Posterior vena cava (tissue), 2 donors: ENCODE measurements around the gene HOXA2. TPM values are rescaled to one million over a fixed set of nuclear protein-coding genes. Genes with fewer than 3 reads are reported as not detected.

ENCODE experiments used
- DNase-seq: peaks from one replicate; pipeline ENCODE4 v3.0.0-alpha.2; 2020; ENCODE audit warnings: low spot score
- intact Hi-C, 2 donors: fragments of 100-400 bp; cut with DNase I; formaldehyde crosslinking; loops; one replicate each; pipeline versions ENCODE4 v1.14.1 to v1.14.2; 2022 to 2023
- total RNA-seq, 2 donors: library from RNA; stranded (reverse); fragmentation: NEBNext Ultra II Directional; extraction: Animal tissue kit (Norgen Biotek cat#: 25700); gene quantifications; one replicate each; pipeline ENCODE4 v1.2.1, GENCODE V29; 2021
- donor health status: DM: yes; HTN: yes; CAD: no.
- donor health status: DM: yes; HTN: yes; CAD: no.

The HOXA2 gene
- total RNA-seq, 2 donors from 2014 or later = 1.3 to 2.0 TPM

DNA sequence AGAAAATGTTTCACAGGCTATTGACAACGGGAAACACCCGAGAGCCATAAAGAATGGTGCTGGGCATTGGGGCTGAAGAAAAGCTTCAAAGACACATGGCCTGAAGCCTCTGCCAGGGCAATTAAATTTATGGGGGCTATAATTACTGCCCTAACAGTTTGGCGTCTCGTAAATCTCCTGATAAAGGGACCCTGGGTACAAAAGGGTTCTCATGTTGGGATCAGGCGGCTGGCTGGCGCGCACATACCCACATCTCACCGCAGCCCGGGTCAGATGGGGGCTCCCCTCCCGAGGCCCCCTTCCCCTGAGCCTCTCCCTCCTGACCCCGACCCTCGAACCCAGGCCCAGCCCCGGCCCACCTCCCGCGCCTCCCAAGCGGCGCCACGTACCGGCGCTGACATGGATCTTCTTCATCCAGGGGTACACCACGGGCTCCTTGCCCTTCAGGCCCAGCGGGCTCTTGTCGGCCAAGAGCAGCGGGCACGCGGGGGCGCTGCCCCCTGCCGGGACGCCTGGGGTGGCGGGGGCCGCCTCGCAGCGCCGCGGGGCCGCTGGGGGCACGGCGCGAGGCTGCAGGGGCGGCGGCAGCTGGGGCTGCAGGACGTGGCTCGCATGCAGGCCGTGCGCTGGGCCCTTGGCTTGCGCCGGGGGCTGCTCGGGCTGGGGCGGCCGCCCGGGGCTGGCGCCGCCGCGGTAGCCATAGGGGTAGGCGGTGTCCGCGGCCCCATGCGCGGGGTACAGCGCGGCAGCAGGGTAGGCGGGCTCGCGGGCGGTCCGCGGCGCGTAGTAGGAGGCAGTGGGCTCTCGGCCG, 27.5 kb upstream of the HOXA2 start:
- no peak for DNase-seq
- intact Hi-C loops = loop anchor here in 1 of 2 donors (10.0 kb wide), 1 partner anchor 95 kb away; no protein-coding TSS in a partner anchor

DNA sequence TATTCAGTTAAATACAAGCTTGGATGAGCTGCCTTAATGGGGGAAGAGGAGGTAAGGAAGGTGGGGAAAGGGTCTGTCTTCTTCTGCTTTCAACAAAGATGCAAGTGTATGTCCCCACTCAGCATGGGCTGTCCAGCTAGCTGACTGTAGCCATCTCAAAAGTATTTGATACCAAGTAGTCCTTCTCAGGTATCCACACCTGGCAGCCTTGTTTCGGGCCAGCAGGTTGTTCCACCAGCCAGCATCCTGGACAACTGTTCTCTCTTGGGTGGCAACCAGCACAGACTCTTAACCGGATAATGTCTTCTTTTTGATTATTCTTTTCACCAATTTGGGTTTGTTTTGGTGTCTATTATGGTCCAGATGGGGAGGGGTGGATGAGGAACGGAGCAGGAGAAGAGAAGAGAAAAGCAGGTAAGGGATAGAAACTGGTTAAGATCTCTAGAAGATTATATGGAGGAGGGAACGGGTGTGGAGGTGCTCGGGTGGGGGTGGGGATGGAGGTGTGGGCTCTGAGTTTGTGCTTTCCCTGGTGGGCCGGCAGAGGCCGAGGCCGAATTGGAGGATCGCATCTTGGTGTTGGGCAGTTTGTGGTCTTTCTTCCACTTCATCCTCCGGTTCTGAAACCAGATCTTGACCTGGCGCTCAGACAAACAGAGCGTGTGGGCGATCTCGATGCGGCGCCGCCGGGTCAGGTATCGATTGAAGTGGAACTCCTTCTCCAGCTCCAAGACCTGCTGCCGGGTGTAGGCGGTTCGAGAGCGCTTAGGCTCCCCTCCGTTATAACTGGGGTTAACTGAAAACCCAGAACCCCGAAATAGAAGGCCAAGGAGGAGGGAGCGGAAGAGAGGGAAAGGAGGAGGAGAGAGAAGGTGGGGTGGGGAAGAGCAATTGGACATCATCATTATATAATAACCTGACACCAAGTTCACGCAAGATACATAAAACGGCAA, 26.6 kb upstream of the HOXA2 start:
- intact Hi-C loops = loop anchor here in 1 of 2 donors (10.0 kb wide), 1 partner anchor 94 kb away; no protein-coding TSS in a partner anchor
- no peak for DNase-seq

DNA sequence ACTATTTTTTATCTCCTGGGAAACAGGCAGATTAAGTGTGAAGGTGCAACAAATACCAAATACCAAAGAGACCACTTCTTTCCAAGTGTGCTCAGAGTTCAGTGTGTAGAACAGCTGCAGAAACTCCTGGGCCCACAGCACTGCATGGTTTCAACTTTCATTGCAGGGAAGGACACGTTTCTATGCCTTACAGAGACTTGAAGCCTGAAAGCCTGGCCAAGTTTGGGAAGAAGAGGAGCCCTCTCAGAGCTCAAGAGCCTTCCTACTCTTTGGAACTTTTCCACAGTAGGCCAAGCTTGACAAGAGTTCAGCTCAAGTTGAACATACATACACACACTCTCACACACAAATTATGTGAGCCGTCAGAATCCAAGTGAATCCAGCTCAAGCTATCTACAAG, 25.6 kb upstream of the HOXA2 start:
- intact Hi-C loops = loop anchor here in 1 of 2 donors (10.0 kb wide), 1 partner anchor 93 kb away; no protein-coding TSS in a partner anchor
- no peak for DNase-seq

DNA sequence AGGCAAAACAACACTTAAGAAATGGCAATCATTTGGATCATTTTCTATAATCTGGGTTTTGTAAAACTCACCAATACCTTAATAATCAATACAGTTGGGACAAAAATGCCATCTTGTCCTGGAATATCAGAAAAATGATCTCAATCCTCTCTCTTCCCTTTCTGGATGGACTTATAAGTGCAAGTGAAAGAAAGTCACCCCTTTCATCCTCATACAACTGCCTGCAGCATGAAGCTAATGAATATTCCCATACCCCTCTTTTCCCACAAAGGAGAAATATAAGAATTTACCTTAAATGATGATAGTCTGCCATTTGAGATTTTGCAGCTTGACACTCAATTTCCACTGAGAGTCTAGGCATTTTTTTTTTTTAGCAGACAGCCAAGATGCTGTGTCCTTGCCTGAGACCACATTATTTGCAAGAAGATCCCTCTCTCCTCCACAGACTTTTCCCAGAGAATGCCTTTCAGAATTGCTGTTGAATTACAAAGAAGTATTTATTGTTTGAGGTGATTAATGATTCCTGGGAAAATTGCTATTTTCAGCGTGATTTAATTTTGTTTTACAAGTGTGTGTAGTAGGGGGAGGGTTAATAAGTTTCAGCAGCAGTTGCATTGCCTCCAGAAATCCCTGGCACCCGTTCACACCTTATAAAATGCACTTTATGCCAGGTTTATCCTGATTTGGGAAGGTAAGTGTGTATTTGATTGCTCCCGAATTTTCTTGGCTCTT, 24.3 kb upstream of the HOXA2 start:
- DNase-seq = no peak
- intact Hi-C loops = loop anchor here in 1 of 2 donors (10.0 kb wide), 1 partner anchor 92 kb away; no protein-coding TSS in a partner anchor

DNA sequence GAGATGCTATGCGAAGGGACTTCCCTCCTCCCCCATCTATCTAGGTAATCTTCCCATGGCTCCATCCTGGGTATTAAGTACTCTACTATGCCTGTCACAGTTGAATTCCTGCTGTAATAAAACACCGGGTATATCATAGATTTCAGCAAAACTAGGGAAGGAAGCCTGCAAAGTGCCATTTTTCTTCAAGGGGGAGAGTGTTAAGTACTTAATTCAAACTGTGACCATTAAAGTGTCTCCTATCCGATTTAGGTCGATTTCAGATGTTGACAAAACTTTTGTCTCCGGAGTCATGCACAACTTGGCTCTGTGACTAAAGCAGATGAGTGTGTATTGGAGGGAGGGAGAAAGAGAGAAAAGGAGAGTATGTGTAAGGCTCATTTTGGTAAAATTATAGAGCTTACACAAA, 23.5 kb upstream of the HOXA2 start:
- no peak for DNase-seq
- intact Hi-C loops = loop anchor here in 1 of 2 donors (10.0 kb wide), 1 partner anchor 91 kb away; no protein-coding TSS in a partner anchor

DNA sequence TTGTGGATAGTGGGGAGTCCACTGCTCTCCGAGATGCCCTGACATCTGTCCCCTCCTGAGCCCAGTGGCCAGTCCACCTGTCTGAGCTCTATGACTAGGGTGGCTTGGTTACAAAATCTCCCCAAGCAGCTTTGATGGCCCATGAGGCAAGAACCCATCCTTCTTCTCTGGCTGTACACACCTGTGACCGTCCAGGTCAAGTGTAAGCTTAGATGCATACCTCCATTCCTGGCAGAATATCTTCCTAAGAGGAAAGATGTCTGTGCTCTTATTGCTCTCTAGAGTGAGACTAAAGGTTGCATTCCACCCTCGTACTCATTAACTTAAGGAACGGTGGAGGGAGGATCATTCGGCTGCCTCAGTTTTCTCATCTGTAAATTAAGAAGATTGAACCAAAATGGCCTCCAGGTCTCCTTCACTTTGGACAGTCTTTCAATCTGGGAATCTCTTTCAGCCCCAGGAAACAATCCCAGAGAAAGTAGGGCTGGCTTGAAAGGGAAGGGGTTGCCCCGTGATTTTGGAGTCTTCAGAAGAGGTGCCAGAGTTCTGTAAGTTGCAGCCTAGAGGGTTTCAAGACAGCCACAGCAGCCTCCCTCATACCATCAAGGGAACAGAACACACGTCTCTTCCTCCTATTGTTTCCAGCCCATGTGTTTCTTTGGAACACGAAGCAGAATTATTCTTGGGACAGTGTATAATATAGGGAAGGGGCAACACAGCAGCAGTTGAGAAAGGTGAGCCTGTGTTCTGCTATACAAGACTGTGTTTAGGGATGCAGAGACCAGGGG, 22.6 kb upstream of the HOXA2 start:
- no peak for DNase-seq
- intact Hi-C loops = loop anchor here in 1 of 2 donors (10.0 kb wide), 1 partner anchor 90 kb away; no protein-coding TSS in a partner anchor

DNA sequence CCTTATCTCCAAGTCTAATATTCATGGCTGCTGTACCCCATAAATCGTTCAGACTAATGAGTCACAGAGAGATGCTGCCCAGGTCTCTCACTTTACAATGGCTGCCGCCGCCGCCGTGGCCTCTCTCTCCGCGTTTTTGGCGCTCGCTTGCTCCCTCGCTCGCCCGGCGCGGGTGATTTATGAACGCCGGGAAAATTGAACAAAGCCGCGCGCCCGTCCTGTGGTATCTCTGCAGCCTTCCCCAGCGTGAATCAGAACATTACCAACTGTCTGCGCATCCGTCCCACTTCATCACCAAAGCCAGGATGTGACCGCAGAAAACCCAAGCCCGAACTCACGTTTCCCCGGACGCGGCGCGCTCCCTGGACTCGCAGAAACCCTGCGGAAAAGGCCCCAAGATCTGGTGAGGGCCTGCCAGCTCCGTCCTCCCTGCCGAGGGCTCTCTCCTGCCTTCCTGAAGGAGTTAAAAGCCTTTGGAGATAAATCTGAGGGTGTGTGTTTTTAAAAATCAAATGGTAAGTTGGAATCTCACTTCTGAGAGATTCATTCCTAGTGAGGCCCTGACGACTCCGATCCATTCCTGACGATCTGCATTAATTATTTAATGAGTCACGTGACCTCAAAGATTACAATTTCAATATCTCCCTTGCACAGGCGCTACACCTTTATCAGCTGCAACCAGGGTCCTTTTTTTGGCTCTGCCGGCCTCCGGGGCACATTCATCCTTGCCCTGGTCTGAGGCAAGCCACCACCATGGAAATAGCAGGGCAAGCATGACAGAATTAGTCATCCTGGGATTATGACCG, 21.8 kb upstream of the HOXA2 start:
- intact Hi-C loops = loop anchor here in 1 of 2 donors (10.0 kb wide), 1 partner anchor 89 kb away; no protein-coding TSS in a partner anchor
- peak; percentile 96 for DNase-seq

DNA sequence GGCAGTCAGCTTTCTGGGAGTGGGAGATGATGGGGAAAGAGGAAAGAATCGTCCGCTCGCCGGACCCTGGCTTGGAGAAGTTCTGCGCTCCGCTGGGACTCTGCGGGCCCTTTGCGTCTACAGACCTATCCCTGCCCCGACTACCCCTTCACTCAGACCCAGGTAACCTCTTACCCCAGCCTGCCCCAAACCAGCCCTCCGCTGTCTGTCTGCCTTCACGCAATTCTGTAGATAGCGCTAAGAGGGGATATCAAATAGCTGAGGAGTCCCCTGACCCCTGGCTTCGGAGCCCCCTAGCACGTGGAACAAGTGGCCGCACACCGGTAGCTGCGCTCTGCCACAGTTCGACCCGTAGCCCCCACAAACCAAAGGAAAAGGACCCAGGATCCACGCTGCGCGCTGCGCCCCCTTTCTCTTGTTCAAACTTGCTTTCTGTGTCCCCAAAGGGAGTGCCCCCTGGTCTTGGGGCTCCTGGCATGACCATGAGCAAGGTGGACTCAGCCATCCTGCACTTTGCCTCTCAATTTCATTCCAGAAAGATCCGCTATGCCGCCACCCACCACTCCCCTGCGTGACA, 21.1 kb upstream of the HOXA2 start:
- peak; percentile 83 for DNase-seq
- intact Hi-C loops = loop anchor here in 1 of 2 donors (10.0 kb wide), 1 partner anchor 89 kb away; no protein-coding TSS in a partner anchor

DNA sequence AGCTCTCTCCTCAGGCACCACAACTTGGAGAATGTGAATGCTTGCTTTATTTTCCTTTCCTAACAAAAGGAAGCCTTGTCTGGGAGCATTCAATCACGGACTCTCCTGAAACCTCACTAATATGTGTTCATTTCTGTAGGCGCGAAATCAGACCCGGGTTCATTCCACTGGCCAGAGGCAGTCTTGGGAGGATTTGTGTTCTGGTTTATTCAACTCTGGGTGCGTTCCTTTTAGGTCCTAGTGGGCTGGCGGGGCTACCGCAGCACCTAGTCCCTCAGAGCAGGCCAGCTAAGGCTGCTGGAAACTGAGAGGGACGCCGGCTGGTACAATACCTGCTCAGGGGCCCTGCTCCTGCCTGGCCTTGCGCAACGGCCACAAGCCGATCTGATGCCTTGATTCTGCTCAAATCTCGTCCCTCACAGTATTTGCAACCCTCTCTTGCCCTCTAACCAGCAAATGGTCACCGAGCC, 20.6 kb upstream of the HOXA2 start:
- no peak for DNase-seq
- intact Hi-C loops = loop anchor here in 1 of 2 donors (10.0 kb wide), 1 partner anchor 88 kb away; no protein-coding TSS in a partner anchor

DNA sequence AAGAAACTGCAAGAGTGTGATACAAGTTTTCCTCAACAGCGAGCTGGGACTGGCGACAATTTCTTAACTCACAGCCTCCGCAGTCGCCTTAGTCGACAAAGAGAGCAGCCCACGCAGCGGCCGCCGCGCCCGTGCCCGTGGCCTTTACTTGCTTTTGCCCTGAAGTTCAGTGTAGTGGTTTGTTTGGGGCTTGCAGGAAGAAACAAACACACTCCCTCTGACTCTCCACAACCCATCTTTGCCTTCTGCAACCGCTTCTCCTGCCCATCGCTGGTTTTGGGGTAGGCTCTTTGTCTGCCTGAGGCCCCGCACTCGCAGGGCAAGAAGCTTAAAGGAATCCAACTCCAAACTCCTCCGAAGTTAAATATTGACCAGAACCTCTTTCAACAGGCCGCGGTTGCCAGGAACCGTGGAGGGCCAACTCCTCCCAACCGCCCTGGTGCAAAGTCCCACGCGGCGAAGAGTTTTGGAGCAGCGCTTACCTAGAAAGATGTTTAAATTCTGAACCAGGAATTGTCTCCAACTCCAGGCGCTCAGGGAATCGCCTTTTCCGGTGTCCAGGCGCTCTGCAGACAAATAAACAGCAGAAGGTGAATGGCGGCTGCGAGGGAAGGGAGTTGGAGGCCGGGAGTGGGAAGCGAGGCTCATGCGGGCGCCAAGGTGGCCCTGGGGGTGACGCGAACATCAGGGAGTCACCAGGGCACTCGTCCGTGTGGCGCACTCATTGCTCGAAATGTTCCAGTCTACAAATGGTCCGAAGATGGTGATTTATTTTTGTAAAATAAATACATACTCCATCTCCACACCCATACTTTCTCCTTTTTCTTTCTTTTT, 19.8 kb upstream of the HOXA2 start:
- DNase-seq = peak; percentile 76
- intact Hi-C loops = loop anchor here in 1 of 2 donors (10.0 kb wide), 1 partner anchor 87 kb away; no protein-coding TSS in a partner anchor

DNA sequence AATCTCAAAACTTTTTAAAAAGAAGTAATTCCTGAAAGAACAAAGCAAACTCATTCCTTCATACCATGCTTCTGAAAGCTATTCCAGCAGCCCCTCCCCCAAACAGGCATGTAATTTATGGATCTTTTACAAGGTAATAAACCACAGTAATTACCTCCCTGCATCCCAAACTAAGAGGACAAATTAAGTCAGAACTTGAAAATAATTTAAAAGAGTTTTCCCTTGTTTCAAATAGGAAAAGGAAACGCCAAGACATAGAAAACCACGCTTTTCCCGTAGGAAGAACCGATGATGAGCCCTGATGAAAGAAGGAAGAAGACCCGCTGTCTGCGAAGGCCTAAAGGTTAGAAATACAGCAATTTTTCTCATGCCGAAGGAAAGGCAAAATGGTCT, 19.2 kb upstream of the HOXA2 start:
- intact Hi-C loops = loop anchor here in 1 of 2 donors (10.0 kb wide), 1 partner anchor 87 kb away; no protein-coding TSS in a partner anchor
- no peak for DNase-seq

DNA sequence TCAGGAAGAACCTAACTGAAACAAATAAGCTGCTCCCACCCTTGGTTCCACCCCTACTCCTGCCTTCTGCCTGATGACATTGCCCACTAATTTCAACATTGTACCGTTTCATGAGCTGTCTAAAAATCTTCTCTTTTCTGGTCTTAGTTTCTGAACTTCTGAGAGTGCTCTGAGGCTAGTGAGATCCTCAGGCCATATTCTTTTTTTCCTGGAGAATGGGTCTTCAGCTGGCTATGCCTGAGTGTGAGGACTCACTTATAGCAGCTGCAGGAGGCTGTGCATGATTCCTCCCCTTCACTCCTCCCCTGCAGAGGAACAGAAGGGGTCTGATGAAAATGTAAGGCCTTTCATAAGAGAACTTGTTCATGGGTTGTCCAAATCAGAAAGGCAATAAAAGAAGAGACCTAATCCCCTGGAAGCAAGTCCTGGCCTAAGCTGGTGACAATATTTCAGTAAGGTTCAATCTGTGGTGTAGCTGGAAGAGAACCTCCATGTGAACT, 17.0 kb upstream of the HOXA2 start:
- intact Hi-C loops = no loop called here

DNA sequence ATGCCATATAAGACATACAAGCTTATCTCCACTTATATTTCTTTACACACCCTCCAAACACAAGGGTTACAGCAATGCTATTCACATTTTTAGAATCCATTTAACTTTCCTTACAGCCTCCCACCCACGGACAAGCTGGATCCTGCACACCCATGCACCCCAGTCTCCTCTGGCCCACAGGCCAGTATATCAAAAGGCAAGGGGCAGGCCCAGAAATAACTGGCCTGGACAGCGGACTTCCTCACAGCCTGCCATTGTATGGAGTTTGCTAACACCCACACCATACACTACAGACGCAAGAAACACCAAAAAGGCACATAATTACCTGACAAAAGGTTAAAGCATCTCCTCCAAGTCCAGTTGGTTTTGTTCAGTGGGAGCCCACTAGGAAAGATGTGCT, 16.1 kb upstream of the HOXA2 start:
- intact Hi-C loops = no loop called here
- DNase-seq = no peak

More for the DNA sequence above, 17.0 kb upstream of the HOXA2 start:
- DNase-seq = no peak

DNA sequence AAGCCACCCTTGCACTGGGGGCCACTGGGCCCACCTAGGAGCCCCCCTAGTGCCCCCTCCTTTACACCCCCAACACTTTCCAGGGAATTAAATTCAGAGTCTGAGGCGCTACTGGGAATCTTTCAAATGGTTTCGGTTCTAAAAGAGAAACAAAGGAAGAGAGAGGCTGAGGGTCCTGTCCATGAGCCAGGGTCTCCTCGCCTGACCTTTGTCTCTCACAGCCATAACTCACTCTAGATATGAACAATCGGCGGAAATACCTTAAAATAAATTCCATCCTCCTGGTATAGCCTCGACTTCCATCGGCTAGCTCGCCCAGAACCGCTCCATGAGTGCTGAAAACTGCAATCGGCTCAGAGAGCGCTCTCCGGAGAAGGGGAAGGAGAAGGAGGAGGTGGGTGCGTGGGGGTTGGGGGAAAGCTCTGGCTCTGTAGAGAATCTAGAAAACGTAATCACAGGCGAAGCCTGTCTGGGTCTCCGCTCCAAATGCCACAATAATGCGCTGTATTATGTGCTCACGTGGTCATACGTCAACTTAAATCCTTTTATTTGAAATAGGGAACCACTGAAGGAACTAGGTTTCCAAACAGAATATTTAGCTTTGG, 15.5 kb upstream of the HOXA2 start:
- DNase-seq = no peak
- intact Hi-C loops = no loop called here
